ENCODE data around the gene CTBP2. TPM values are rescaled to one million over a fixed set of nuclear protein-coding genes. Genes with fewer than 3 reads are reported as not detected.

Gene CTBP2
- total and polyA plus RNA-seq, 4 donors: 3.4 to 59.2 (median 5.5) TPM

GRCh38 chr10:125006921-125007426 lies 153.4 kb downstream of the CTBP2 start:
- Histone ChIP-seq H3K4me1 (ENCODE audit: control insufficient read depth in 4 of 4, insufficient read depth in 4 of 4, low read length in 3 of 4) (no peaks in the 10 kb centered on the region), H3K9ac (ENCODE audit: low read depth in 1 of 2, low read length in 2 of 2) (no peak overlapping the region), H3K27me3 (ENCODE audit: control insufficient read depth in 4 of 4, insufficient read depth in 4 of 4, low read length in 3 of 4) (no peaks in the 10 kb centered on the region), H3K36me3 (ENCODE audit: control insufficient read depth in 4 of 4, insufficient read depth in 3 of 4, low read depth in 1 of 4, low read length in 3 of 4) (no peaks in the 10 kb centered on the region), H3K4me3 (ENCODE audit: low read depth in 1 of 3, low read length in 3 of 3) (no peak overlapping the region), H3K9me3 (ENCODE audit: control insufficient read depth in 4 of 4, low read length in 3 of 4) (no peaks in the 10 kb centered on the region), H3K27ac (ENCODE audit: low read depth in 1 of 2, low read length in 2 of 2) (no peak overlapping the region)
- DNase-seq (ENCODE audit: low spot score): no peak
- TF ChIP-seq RAD21 (IDR thresholded peaks at IDR 0.05) (no peak), SP1 (IDR thresholded peaks at IDR 0.05) (no peak), HNF4A (conservative IDR thresholded peaks at IDR 0.05) (no peak), NR2F2 (IDR thresholded peaks at IDR 0.05) (no peak), TAF1 (conservative IDR thresholded peaks at IDR 0.05) (no peak), HNF4G (IDR thresholded peaks at IDR 0.05) (no peak), EGR1 (IDR thresholded peaks at IDR 0.05; ENCODE audit: low read depth in 2 of 2) (no peak), RXRA (IDR thresholded peaks at IDR 0.05) (no peak), FOXA1 (IDR thresholded peaks at IDR 0.05) (no peak), FOXA2 (IDR thresholded peaks at IDR 0.05) (no peak), GABPA (IDR thresholded peaks at IDR 0.05 in 1 of 2, conservative IDR thresholded peaks at IDR 0.05 in 1 of 2) (no peak), ATF3 (IDR thresholded peaks at IDR 0.05) (no peak), YY1 (IDR thresholded peaks at IDR 0.05) (no peak)
- TF ChIP-seq, protein P1, sequence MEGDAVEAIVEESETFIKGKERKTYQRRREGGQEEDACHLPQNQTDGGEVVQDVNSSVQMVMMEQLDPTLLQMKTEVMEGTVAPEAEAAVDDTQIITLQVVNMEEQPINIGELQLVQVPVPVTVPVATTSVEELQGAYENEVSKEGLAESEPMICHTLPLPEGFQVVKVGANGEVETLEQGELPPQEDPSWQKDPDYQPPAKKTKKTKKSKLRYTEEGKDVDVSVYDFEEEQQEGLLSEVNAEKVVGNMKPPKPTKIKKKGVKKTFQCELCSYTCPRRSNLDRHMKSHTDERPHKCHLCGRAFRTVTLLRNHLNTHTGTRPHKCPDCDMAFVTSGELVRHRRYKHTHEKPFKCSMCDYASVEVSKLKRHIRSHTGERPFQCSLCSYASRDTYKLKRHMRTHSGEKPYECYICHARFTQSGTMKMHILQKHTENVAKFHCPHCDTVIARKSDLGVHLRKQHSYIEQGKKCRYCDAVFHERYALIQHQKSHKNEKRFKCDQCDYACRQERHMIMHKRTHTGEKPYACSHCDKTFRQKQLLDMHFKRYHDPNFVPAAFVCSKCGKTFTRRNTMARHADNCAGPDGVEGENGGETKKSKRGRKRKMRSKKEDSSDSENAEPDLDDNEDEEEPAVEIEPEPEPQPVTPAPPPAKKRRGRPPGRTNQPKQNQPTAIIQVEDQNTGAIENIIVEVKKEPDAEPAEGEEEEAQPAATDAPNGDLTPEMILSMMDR (IDR thresholded peaks at IDR 0.05; ENCODE audit: low read depth, low read length, missing input control): no peak
- TF ChIP-seq, protein P2, sequence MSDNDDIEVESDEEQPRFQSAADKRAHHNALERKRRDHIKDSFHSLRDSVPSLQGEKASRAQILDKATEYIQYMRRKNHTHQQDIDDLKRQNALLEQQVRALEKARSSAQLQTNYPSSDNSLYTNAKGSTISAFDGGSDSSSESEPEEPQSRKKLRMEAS (IDR thresholded peaks at IDR 0.05): no peak
- TF ChIP-seq, protein P3, sequence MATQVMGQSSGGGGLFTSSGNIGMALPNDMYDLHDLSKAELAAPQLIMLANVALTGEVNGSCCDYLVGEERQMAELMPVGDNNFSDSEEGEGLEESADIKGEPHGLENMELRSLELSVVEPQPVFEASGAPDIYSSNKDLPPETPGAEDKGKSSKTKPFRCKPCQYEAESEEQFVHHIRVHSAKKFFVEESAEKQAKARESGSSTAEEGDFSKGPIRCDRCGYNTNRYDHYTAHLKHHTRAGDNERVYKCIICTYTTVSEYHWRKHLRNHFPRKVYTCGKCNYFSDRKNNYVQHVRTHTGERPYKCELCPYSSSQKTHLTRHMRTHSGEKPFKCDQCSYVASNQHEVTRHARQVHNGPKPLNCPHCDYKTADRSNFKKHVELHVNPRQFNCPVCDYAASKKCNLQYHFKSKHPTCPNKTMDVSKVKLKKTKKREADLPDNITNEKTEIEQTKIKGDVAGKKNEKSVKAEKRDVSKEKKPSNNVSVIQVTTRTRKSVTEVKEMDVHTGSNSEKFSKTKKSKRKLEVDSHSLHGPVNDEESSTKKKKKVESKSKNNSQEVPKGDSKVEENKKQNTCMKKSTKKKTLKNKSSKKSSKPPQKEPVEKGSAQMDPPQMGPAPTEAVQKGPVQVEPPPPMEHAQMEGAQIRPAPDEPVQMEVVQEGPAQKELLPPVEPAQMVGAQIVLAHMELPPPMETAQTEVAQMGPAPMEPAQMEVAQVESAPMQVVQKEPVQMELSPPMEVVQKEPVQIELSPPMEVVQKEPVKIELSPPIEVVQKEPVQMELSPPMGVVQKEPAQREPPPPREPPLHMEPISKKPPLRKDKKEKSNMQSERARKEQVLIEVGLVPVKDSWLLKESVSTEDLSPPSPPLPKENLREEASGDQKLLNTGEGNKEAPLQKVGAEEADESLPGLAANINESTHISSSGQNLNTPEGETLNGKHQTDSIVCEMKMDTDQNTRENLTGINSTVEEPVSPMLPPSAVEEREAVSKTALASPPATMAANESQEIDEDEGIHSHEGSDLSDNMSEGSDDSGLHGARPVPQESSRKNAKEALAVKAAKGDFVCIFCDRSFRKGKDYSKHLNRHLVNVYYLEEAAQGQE (IDR thresholded peaks at IDR 0.05): no peak
- 82% methylated on average over 19 of the region's 19 CpGs for WGBS

DNA sequence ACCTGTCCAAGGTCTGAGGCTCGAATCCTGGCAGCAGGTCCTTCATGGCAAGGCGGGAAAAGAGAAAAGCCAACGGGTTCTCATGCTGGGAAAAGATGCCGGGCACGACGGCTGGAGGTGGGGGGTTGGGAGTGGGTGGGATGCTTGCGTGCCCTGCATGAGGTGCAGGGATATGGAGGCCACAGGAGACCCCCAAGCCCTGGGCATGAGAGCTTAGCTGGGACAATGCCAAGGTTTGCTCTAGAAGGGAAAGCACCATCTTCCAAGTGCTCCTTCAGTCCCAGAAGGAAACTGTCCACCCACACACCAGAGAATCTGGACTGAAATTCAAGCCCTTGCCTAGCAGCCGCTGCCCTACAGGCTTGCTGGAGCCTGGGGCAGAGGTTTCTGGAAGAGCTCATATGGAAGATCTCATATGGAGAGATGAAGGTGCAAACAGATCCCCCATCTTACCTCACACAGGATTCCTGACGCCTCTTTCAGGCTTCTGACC lies 154.1 kb downstream of the CTBP2 start:
- DNase-seq (ENCODE audit: low spot score): no peak
- TF ChIP-seq SP1 (IDR thresholded peaks at IDR 0.05) (no peak), FOXA2 (IDR thresholded peaks at IDR 0.05) (no peak), EGR1 (IDR thresholded peaks at IDR 0.05; ENCODE audit: low read depth in 2 of 2) (no peak), HNF4A (conservative IDR thresholded peaks at IDR 0.05) (no peak), YY1 (IDR thresholded peaks at IDR 0.05) (no peak), JUND (IDR thresholded peaks at IDR 0.05) (no peak), RXRA (IDR thresholded peaks at IDR 0.05) (no peak), RAD21 (IDR thresholded peaks at IDR 0.05) (no peak), NR2F2 (IDR thresholded peaks at IDR 0.05) (no peak), GABPA (IDR thresholded peaks at IDR 0.05 in 1 of 2, conservative IDR thresholded peaks at IDR 0.05 in 1 of 2) (no peak)
- TF ChIP-seq, protein P2 (IDR thresholded peaks at IDR 0.05): no peak
- H3K36me3 ChIP-seq (ENCODE audit: control insufficient read depth in 4 of 4, insufficient read depth in 3 of 4, low read depth in 1 of 4, low read length in 3 of 4): no peaks in the 10 kb centered on the region
- H3K27me3 ChIP-seq (ENCODE audit: control insufficient read depth in 4 of 4, insufficient read depth in 4 of 4, low read length in 3 of 4): no peaks in the 10 kb centered on the region
- H3K9me3 ChIP-seq (ENCODE audit: control insufficient read depth in 4 of 4, low read length in 3 of 4): no peaks in the 10 kb centered on the region
- no peak overlapping the region for H3K9ac ChIP-seq (ENCODE audit: low read depth in 1 of 2, low read length in 2 of 2)
- 97% methylated on average over 9 of the region's 9 CpGs for WGBS
- no peak overlapping the region for H3K27ac ChIP-seq (ENCODE audit: low read depth in 1 of 2, low read length in 2 of 2)
- H3K4me1 ChIP-seq (ENCODE audit: control insufficient read depth in 4 of 4, insufficient read depth in 4 of 4, low read length in 3 of 4): no peaks in the 10 kb centered on the region
- H3K4me3 ChIP-seq (ENCODE audit: low read depth in 1 of 3, low read length in 3 of 3): no peak overlapping the region
